Islet of Langerhans (tissue), 1 donor: ENCODE results near the gene KAT8.

Source experiments
- FAIRE-seq: peaks from one replicate; lab custom pipeline; 2011; peaks lifted over from hg19 to GRCh38; lab: Jason Lieb, UNC

KAT8 gene

GRCh38 chr16:31108035-31108793, 9.2 kb upstream of the KAT8 start, which contains the start of gene BCKDK:
BCKDK (plus strand) TSS chr16:31108386; CDS start chr16:31109224, 838 bp downstream.
- FAIRE-seq = no peak

GRCh38 chr16:31108794-31109558, 8.5 kb upstream of the KAT8 start:
- FAIRE-seq = no peak

GRCh38 chr16:31109622-31110021, 7.8 kb upstream of the KAT8 start:
- no peak for FAIRE-seq

- no peak for FAIRE-seq
These were observed 7.1 kb upstream of the KAT8 start for GRCh38 chr16:31110106-31111034.

- FAIRE-seq = no peak
These were observed 5.5 kb upstream of the KAT8 start for GRCh38 chr16:31111881-31112466.

- no peak for FAIRE-seq
These were observed 4.8 kb upstream of the KAT8 start for GRCh38 chr16:31112711-31113110.

GRCh38 chr16:31113121-31114120, 4.0 kb upstream of the KAT8 start:
- no peak for FAIRE-seq

GRCh38 chr16:31114468-31114867, 3.0 kb upstream of the KAT8 start:
- no peak for FAIRE-seq

GRCh38 chr16:31118223-31119155, 1.0 kb downstream of the KAT8 start:
- no peak for FAIRE-seq

GRCh38 chr16:31120129-31120528, 2.7 kb downstream of the KAT8 start:
- FAIRE-seq = no peak

- FAIRE-seq = no peak
These were observed 8.4 kb downstream of the KAT8 start for GRCh38 chr16:31125844-31126243.

- no peak for FAIRE-seq
These were observed 9.7 kb downstream of the KAT8 start for GRCh38 chr16:31127182-31127581.

- no peak for FAIRE-seq
These were observed 11.5 kb downstream of the KAT8 start for GRCh38 chr16:31128711-31129567.

- FAIRE-seq = no peak
These were observed 12.3 kb downstream of the KAT8 start for GRCh38 chr16:31129568-31130335.

- no peak for FAIRE-seq
These were observed 12.9 kb downstream of the KAT8 start for GRCh38 chr16:31130336-31130891.

GRCh38 chr16:31130899-31131298, 13.4 kb downstream of the KAT8 start:
- no peak for FAIRE-seq

GRCh38 chr16:31131416-31131815, 14.0 kb downstream of the KAT8 start:
- no peak for FAIRE-seq

GRCh38 chr16:31131841-31132271, 14.4 kb downstream of the KAT8 start:
- no peak for FAIRE-seq
